GM13976 (cell line): ENCODE results near the gene NRG3.

Experiments used
- DNase-seq: peaks from one replicate; pipeline ENCODE4 v3.0.0; 2012; ENCODE audit warnings: low spot score
- in situ Hi-C: fragments of 300-500 bp; cut with MboI; formaldehyde crosslinking; loops from one replicate; pipeline ENCODE4 v1.12.0; 2022; ENCODE audit warnings: low sequenced_read_pairs, mixed read lengths, inconsistent platforms; ENCODE audit not compliant: unreplicated experiment
- TF ChIP-seq, protein P1 (sequence below): IDR thresholded peaks from 2 replicates; pipeline ENCODE4 v1.5.1; 2012; ENCODE audit warnings: borderline replicate concordance, mild to moderate bottlenecking; ENCODE audit not compliant: insufficient read depth; ENCODE audit errors: extremely low read depth, missing control alignments, control extremely low read depth

The NRG3 gene

DNA sequence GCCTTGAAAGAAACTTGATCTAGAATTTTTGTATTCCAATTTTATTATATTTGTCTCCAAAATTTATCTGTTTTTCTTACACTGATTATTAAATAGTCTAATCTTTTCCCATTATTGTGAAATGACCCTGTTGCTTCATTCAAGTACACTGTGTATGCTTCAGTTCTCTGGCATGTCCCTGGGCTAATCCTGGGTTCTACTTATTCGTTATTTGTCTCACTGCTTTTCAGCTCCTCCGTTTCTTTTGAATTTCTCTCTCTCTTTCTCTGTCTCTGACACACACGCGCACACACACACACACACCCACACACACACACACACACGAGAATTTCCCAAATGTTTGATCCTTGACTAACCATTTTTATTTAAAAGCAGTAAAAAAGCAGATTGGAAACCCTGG, 768.6 kb downstream of the NRG3 start:
- in situ Hi-C loops = no loop called here
- DNase-seq = no peak
- TF ChIP-seq, protein P1, sequence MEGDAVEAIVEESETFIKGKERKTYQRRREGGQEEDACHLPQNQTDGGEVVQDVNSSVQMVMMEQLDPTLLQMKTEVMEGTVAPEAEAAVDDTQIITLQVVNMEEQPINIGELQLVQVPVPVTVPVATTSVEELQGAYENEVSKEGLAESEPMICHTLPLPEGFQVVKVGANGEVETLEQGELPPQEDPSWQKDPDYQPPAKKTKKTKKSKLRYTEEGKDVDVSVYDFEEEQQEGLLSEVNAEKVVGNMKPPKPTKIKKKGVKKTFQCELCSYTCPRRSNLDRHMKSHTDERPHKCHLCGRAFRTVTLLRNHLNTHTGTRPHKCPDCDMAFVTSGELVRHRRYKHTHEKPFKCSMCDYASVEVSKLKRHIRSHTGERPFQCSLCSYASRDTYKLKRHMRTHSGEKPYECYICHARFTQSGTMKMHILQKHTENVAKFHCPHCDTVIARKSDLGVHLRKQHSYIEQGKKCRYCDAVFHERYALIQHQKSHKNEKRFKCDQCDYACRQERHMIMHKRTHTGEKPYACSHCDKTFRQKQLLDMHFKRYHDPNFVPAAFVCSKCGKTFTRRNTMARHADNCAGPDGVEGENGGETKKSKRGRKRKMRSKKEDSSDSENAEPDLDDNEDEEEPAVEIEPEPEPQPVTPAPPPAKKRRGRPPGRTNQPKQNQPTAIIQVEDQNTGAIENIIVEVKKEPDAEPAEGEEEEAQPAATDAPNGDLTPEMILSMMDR = no peak

DNA sequence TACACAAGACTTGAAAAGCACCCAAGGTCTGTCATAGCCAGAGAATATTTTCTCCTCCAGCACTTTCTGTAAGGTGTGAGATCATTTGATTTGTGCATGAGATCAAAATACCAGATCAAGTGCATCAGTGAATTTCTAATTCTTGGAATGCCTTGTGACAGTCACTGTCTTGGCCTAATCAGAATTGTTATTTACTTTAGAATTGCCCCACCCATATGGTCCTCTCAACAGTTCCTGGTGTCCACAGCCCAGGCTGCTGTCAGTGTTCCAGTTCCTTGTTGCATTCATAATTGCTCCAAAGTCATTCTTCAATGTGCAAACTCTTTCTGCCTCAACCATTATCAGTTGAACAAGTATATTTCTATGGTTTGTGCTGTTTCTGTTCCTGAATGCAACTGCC, 770.2 kb downstream of the NRG3 start:
- TF ChIP-seq, protein P1 = no peak
- DNase-seq = no peak
- in situ Hi-C loops = no loop called here

DNA sequence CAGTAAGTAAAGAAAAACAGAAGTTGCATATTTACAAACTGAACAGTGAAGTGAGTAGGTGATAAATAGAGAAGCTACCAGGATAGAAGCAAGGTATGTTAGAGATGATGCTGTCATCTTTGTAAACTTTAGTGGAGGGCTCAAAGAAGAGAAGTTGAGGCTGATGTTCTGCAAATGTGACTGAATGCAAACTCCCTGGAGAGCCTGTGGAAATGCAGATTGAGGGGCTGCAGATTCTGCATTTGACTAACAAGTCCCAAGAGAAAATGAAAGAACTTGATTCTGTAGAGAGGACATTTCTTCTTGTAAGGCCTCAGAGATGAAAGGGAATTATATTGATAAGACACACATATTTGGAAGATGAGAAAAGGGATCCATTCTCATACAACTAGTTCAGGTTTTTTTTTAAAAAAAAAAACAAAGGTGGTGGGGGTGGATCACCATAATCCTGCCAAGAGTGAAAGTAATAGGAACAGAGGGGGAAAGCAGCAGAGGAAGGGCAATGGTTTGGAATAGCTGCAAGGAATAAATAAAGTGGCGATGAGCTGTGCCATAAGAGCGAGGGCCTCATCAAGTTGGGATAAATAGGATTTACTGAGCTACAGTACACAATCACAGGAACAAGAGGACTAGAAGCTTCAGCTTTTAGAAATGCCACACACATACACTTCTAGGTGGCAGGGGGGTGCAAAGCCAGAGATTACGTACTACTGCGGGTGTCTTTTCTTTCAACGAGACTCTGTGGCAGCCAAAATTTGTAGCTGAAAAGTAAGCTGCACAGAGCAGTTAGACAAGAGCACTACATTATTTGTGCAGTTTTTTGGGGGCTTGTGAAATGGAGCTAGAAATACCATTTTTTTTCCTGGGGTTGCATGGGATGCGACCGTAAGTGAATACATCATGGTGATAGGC, 778.5 kb downstream of the NRG3 start:
- TF ChIP-seq, protein P1 = no peak
- in situ Hi-C loops = no loop called here
- DNase-seq = no peak

DNA sequence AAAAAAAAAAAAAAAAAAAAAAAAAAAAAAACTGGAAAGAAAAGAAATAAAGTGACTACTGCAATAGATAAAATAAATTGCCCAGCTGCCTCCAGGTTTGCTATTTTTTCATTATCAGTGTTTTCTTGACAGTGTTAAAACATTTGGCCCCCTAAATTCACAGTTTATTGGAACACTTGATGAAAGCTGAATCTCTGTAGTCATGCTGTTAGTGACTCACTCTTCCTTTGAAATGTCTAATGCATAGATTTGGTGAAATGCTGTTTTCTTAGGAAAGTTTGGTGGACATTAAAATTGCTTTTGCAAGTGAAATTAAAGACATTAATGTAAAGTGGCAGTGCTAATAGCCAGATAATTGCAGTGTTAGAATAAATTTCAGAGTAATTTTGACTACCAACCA, 785.2 kb downstream of the NRG3 start:
- TF ChIP-seq, protein P1 = no peak
- no peak for DNase-seq
- in situ Hi-C loops = no loop called here

DNA sequence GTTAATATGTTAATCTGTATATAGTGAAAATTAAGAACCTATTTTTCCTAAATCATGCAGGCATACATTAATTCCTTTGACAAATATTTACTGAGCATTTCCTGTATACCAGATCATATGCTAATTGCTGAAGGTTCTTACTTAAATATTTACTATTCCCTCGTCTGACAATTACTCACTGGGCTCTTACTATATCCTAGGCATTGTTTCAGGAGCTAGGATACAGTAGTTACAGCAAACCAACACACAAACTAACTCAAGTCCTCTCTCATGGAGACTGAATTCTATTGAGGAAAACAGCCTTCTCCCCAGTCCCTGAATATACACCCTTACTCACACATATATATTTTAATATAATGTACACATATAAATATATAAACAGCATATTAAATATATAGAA, 786.0 kb downstream of the NRG3 start:
- TF ChIP-seq, protein P1 = no peak
- DNase-seq = no peak
- in situ Hi-C loops = no loop called here

DNA sequence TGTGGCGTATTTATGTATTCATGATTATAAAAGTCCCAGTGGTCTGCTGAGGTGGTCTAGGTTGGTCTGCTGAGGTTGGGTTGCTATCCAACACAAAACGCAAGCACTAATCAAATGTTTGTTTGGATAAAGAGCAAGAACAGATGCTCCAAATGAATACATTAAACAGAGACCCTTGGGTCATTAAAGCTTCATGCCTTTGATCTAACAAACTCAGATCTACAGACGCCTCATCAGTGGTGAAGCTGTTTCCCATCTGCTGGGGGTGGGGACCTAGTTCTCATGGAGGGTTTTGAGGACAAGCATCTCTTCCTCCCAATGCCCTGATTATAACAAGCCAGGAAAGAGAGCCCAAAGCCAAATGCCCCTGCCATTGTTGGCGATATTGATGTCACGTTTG, 786.7 kb downstream of the NRG3 start:
- in situ Hi-C loops = no loop called here
- DNase-seq = no peak
- TF ChIP-seq, protein P1 = no peak
